ENCODE measurements around the gene FBXL17.

Gene FBXL17

GRCh38 chr5:108079753-108080152 lies 302.1 kb downstream of the FBXL17 start:
- no peak for DNase-seq

- DNase-seq, result no peak
Observed at GRCh38 chr5:108078882-108079281, 303.0 kb downstream of the FBXL17 start.

DNA sequence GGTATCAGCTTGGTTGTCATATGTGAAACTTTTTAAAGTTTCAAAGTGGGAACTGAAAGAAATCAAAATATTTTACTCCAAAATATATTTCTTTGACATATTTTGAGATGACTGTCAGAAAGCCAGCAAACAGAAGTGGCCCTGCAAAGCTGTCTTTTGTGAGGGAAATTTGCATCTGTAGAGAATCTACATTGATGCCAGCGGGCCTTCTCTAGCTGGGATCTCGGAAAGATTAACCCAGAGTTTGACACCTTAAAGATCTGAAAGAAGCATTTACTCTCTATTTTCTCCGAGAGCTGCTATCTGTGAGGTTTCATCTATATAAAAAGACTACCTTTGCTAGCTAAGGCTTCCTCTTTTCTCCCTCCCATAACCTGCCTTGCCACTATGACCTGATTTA lies 303.6 kb downstream of the FBXL17 start:
- DNase-seq, result no peak

DNA sequence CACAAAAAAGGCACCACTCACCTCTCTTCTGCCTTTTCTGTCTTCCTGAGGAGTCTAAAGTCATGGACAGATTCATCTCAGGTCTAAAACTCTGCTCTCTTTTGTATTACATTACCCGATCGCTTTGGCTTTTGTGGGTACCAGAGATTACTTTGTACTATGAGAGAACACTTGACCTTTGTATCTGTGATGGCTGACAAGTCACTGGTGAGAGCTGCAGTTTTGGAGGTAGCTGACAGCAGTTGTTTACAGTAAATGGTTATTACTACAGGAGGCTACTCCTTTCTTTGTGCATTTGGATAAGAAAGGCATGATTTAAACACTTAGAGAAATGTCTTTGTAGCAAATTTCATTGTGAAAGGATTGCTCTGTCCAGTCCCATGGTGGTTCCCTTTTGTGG lies 307.3 kb downstream of the FBXL17 start:
- no peak for DNase-seq

DNA sequence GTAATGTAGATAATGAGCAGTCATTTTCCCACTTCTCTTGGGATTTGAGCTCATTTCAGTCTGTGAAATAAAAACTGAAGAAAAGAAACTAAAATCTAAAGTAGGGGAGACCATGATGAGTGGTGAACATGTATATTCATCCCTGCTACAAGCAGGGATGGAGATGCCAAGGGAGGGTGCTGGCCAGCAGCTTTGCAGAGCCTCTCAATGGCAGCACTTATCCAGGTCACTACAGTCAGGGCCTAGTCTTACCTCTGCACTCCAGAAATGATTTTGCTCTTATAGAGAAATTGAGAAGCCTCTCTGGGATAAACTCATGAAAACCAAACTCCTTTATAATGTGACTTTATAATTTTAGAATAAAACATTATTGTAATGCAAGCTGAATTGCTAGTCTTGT lies 317.6 kb downstream of the FBXL17 start:
- DNase-seq, result no peak

- no peak for DNase-seq
Observed at GRCh38 chr5:108061941-108062340, 320.0 kb downstream of the FBXL17 start.

DNA sequence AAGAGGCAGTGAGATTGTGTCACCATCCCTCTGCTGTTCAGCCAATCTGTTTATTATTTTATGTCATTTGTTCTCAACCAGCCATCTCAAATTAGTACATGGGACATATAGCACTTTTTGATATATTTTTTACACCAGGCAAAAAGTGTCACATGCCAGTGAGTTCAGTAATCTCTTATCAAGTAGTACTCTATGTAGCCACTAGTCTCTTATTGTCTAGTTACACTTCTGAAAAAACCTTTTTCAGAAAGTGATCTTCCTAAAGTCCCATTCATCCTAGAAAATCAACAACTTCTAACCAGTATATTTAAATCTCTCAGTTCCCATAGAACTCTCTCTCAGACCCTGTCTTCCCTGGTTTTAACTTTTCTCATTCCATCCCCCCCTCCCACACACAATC lies 321.6 kb downstream of the FBXL17 start:
- no peak for DNase-seq

DNA sequence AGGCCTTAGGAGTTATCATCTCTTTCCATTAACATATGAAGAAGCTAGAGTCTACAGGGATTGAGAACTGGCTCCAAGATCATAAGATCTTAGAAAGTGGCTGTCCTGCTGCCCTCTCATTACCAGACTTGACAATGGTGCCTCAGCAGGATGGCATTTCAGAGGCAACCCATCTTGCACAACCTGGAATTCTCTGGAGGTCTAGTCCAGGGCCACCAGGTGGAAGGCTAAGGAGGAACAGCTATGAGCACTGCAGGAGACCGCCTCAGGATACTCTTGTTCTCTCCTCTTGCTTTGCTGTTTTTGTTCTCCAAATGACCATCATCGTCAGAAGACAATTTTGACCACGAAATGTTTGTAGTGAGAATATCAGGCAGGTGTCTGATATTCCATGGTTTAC lies 322.6 kb downstream of the FBXL17 start:
- DNase-seq, result no peak

- no peak for DNase-seq
Observed at GRCh38 chr5:108054349-108054748, 327.5 kb downstream of the FBXL17 start.

GRCh38 chr5:108046955-108047670 lies 334.8 kb downstream of the FBXL17 start:
- no peak for DNase-seq

DNA sequence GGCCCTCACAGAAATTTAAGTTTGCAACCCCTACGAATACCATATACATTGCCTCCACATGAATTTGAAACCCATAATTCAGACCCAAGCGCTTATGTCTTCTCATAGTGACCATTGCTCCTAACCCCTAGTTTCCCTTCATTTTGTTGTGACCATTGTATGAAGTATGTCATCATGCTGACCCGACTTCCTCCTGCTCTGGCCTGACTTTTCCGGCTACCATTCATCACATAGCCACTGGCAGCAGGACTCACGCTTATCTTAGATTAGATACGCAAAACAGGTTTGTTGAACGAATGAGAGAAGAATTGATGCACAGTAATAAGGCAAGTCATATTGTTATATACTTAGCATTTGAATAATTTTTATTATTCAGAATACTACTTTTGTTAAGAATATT lies 345.4 kb downstream of the FBXL17 start:
- no peak for DNase-seq

DNA sequence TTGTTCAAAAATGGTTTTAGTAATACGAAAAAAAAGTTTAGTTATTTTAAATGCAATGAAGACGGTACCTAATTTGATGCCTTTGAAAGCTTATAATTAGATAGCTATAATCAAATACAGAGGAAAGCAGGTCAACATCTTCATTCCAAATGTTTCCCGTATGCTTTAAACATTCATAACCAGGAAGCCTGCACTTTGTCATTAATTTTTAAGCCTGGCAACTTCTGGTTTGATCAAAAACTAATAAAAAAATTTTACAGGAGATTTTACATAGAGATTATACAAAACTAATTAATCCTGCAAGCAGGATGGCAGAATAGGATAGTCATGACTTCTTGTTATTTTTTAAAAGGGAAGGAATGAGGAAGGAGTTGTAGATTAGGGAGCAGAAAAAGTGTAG lies 353.0 kb downstream of the FBXL17 start:
- no peak for DNase-seq

DNA sequence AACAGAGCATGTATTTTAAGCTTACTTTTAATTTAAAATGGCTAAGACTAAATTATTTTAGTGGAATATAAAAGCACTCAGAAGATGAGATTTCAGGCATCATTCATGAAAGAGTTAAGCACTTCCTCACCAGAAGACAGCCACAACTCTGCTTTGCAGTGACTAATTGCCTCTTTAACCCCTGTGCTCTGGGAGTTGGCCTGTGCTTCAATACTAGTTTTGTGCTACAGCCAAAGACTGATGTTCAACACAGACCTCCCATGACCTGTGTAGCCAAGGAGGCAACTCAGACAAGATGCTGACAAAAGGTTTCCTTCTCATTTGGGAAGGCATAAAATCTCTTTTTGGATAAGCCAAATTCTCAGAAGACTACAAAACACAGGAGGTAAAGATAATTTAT lies 353.5 kb downstream of the FBXL17 start:
- DNase-seq, result no peak

GRCh38 chr5:108025957-108026356 lies 355.9 kb downstream of the FBXL17 start:
- DNase-seq, result no peak

GRCh38 chr5:108024986-108025385 lies 356.9 kb downstream of the FBXL17 start:
- no peak for DNase-seq

DNA sequence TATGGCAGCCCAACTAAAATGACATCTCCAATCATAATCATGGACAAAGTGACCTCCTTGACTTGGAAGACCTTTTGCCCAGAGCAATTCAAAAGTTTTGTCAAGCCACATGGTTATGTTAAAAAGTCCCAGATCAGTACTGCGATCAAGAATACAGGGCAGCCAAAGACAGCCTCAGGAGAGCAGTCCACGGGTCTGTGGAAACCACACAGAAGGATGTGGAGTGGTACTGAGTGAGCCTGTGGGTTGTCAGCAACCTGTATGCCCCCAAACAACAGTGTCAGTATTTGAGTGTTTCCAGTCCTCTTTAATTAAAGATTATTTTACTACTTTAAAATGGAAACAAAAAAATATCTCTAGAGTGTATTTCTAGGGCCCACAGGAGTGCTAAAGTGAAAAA lies 365.8 kb downstream of the FBXL17 start:
- no peak for DNase-seq

DNA sequence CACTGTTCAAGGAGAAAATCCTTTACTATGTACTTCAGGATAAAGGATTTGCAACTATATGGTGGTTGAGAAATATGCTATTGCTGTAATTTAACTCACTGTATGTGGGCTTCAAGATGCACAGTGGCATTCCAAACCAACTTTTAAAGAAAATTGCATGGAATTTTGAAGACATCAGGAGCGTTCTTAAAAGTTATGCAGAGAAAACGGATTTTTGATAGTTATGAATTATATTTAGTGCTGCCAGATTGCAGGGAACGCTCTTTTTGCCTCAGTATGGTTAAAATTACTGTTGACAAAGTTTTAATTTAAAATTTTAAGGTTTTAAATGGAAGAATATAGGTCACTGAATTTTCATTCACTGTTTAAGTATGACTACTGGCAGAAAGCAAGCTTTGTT lies 375.1 kb downstream of the FBXL17 start:
- no peak for DNase-seq

DNA sequence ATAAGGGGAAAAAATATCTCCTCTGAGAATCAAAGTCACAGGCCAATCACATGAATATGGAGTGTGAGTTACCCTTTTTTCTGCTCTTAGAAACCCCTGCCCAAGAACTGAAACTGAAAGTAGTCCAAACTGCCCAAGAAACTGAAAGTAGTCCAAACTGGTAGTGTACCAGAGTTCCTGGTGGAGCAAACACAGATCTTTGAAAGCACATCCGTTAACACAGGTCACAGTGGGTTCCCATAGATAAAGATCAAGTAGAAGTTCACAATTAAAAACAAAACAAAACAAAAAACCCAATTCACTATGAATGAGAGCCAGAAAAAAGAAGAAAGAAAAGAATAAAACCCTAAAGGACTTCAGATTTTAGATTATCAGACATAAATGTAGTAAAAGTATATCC lies 378.7 kb downstream of the FBXL17 start:
- DNase-seq, result no peak

DNA sequence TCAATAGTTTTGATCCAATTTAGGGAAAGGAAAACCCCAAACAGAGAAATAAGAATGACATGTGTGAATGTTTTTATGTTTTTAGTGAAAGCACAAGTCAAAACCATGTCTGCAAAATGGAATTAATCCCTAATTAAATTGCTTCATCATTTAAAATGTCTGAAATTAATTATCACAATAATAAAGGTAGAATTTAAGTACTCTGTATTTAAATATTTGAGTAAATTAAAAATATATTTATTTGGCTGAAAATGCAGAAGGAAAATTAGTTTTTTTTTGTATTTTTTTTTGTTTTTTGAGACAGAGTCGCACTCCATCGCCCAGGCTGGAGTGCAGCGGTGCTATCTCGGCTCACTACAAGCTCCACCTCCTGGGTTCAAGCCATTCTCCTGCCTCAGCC lies 380.7 kb downstream of the FBXL17 start:
- no peak for DNase-seq

DNA sequence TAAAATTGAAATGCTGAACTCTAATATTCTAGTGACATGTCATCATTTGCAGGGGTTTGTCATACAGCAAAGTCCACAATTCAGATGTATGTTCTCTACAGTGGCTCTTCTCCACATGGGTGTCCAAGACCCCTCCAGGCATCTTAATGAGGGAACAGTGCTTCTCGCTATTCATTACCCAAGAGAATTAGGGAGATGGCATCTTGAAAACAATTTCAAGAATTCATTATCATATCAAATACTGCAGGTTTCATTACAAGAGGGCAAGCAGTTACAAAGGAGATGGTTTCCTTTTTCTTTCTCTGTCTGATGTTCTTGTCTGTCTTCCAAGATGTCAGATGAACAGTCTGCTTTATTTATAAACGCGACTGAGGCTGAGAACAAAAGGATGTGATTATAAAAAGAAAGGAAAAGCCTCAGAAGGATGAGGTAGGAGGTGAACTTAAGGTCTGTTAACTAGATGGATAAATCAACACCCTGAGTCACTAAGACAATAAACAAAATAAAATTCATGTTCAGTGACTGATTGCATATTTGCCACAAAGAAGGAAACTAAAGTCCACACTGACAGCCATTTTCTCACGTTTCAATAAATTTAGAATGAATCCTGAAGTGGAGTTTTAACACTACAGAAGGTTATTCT lies 384.4 kb downstream of the FBXL17 start:
- no peak for DNase-seq

GRCh38 chr5:107993341-107993740 lies 388.6 kb downstream of the FBXL17 start:
- no peak for DNase-seq

DNA sequence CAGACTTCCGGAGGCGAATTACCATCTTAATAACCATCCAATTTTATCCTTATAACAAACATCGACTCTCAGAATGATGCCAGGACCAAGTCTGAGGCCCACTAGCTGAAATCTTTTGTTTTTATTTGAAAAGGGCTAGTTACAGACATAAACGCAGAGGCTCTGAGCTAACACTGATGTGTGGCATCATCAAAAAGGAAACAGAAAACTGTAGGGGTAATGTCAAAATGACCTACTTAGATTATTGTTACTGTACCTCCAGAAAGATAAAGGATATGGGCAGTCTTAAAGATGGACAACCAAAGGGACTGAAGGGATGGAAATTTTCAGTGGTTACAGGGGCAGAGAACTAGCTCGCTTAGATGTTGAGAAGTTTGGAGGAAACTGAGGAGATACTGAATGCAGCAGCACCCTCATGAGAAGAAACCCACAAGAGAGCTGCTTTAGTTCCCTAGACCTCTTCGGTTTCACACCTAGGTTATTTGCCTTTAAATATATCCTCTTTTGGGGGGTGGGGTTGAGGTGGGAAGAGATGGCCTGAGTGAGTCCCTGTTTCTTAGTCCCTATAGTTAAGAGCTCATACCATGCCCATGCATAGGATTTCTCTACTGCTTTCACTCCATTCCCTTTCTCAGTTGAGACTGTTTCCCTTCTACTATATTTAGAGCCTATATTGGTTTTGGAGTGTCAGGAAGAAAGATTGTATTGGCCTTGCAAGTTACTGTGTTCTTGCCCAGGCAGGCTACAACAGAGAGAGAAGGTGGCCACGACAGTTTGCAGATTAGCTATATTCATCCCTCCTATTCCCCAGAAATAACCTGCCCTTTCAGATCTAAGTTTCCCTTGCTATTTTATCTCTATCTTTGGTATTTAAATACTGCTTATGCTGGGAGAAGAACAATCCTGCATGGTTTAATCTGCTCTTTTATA lies 390.8 kb downstream of the FBXL17 start:
- DNase-seq, result no peak

DNA sequence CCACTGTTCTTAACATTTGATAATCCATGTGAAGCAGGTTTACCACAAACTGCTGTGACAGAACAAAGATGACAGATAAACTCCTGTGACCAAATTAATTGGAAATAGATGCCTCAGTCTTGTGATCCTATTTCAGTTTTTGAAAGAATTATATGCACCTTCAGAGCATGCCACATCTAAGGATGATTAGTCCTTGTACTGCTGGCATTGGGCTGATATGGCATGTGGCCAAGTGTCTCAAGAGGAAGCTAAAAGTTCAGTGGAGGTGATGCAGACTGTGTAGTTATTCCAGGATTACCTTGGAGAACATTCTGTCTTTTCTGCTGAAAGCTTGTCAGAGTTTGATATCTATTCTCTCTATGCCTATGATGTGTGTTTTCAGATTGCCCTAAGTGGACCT lies 396.8 kb downstream of the FBXL17 start:
- DNase-seq, result no peak
